GM23338 (cell line): Measurements from ENCODE around the gene IGF1R.
A peak's percentile ranks its signal among the peaks of the same experiment; 100 is the strongest.

Source experiments
- EZH2 ChIP-seq: fragments of 200-600 bp; sonication (generic); IDR thresholded peaks from one replicate; pipeline ENCODE4 v1.8.0; 2017; ENCODE audit warnings: antibody characterized with exemption, mild to moderate bottlenecking, low read depth; ENCODE audit not compliant: unreplicated experiment
- POLR2AphosphoS5 ChIP-seq: IDR thresholded peaks from 2 replicates; pipeline ENCODE4 v1.6.1; 2016; ENCODE audit warnings: antibody characterized with exemption, low read depth
- TF ChIP-seq, protein P1 (sequence below), 2 experiments: fragments of 200-600 bp in 1 of 2; sonication (generic) in 1 of 2; conservative IDR thresholded peaks; 2 replicates each; pipeline versions ENCODE4 v1.5.1 to v1.6.1; 2016 to 2017; ENCODE audit warnings: antibody characterized with exemption in 2 of 2, low read depth in 2 of 2, mild to moderate bottlenecking in 2 of 2, moderate library complexity in 1 of 2
- TF ChIP-seq, protein P2 (sequence below): IDR thresholded peaks from one replicate; pipeline ENCODE4 v1.6.1; 2018; ENCODE audit warnings: antibody characterized with exemption; ENCODE audit not compliant: unreplicated experiment

DNA sequence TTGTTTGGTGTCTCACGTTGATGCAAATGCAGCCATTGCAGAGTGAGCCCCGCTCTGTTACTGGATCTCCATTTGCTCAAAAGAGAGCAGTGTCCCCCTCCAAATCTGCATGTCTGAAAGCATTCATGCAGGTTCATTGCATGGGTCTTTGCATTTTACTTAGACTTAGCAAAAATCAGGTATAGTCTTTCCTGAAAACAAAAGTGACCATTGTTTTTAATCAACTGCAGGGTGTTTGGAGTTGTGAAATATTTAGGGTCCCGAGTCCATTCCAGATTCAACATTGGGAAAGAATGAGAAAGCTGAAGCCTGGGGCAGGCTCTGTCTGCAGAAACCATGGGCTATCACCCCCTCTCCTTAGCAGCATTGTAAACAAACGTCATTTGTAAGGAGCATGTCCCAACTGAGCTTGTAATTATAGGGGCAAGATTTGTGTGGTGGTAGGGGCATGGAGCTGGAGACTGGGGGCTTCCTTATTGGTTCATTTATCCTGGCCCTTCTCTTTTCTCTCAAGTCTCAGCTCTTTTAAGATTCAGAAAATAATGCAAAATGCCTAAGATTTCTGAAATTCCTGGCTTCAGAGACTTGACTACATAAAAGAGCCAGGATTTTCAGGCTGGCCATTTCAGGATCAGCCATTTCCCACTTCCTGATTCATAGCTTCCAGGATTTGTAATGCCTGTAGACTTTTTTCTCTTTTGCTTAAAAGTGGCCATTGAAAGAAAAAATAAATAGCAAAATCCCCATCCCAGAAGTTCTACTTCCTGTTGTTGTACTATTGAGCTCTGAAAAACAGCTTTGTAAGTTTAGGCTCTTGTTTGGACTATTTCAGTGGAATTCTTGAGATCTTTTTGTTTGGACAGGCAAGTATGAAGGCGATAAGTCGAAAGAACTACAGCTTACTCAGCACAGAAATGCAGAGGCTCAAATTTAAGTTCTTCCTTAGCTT lies 23.0 kb downstream of the IGF1R start:
- TF ChIP-seq, protein P1, sequence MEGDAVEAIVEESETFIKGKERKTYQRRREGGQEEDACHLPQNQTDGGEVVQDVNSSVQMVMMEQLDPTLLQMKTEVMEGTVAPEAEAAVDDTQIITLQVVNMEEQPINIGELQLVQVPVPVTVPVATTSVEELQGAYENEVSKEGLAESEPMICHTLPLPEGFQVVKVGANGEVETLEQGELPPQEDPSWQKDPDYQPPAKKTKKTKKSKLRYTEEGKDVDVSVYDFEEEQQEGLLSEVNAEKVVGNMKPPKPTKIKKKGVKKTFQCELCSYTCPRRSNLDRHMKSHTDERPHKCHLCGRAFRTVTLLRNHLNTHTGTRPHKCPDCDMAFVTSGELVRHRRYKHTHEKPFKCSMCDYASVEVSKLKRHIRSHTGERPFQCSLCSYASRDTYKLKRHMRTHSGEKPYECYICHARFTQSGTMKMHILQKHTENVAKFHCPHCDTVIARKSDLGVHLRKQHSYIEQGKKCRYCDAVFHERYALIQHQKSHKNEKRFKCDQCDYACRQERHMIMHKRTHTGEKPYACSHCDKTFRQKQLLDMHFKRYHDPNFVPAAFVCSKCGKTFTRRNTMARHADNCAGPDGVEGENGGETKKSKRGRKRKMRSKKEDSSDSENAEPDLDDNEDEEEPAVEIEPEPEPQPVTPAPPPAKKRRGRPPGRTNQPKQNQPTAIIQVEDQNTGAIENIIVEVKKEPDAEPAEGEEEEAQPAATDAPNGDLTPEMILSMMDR (conservative IDR thresholded peaks at IDR 0.05; ENCODE audit: low read depth in 2 of 2) = no peak
- TF ChIP-seq POLR2AphosphoS5 = peak; percentile 34; the same call in 1 of the 2 replicates
- no peak for TF ChIP-seq EZH2
- TF ChIP-seq, protein P2, sequence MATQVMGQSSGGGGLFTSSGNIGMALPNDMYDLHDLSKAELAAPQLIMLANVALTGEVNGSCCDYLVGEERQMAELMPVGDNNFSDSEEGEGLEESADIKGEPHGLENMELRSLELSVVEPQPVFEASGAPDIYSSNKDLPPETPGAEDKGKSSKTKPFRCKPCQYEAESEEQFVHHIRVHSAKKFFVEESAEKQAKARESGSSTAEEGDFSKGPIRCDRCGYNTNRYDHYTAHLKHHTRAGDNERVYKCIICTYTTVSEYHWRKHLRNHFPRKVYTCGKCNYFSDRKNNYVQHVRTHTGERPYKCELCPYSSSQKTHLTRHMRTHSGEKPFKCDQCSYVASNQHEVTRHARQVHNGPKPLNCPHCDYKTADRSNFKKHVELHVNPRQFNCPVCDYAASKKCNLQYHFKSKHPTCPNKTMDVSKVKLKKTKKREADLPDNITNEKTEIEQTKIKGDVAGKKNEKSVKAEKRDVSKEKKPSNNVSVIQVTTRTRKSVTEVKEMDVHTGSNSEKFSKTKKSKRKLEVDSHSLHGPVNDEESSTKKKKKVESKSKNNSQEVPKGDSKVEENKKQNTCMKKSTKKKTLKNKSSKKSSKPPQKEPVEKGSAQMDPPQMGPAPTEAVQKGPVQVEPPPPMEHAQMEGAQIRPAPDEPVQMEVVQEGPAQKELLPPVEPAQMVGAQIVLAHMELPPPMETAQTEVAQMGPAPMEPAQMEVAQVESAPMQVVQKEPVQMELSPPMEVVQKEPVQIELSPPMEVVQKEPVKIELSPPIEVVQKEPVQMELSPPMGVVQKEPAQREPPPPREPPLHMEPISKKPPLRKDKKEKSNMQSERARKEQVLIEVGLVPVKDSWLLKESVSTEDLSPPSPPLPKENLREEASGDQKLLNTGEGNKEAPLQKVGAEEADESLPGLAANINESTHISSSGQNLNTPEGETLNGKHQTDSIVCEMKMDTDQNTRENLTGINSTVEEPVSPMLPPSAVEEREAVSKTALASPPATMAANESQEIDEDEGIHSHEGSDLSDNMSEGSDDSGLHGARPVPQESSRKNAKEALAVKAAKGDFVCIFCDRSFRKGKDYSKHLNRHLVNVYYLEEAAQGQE = no peak
